ENCODE data around the gene POLR3C.

Gene POLR3C

DNA sequence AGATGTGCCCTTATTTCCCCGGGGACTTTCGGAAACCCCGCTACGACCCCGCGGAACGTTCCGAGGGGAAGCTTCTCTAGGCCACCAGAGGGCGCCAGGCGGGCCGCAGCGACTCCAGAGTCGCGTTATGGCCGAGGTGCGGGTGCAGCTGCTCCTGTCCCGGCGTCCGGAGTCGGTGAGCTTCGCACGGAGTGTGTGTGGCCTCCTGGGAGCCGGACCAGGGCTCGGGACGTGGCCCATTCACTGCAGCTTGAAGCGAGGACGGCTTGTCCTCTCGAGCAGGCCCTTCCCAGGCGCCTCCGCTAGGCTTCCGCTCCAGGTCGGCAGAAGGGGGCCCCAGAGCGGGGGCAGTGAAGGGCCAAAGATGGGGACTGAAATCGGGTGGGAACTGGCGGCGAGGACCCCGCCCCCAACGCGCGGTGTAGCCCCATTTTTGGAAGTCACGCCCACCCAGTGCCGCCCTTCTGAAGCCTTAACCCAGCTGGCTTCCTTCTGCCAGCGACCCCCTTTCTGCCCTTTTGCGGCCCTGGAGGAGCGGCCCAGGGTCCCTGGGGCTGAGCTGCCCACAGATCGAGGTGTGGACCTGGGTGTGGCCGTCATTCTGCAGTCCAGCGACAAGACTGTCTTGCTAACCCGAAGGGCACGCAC, 21.6 kb downstream of the POLR3C start, which contains the start of gene NUDT17:
TSS of gene NUDT17 (plus strand) at position 117 of the 648 bp plus-strand sequence. CDS start at position 128, 11 bp downstream.
- TF ChIP-seq, protein P1, sequence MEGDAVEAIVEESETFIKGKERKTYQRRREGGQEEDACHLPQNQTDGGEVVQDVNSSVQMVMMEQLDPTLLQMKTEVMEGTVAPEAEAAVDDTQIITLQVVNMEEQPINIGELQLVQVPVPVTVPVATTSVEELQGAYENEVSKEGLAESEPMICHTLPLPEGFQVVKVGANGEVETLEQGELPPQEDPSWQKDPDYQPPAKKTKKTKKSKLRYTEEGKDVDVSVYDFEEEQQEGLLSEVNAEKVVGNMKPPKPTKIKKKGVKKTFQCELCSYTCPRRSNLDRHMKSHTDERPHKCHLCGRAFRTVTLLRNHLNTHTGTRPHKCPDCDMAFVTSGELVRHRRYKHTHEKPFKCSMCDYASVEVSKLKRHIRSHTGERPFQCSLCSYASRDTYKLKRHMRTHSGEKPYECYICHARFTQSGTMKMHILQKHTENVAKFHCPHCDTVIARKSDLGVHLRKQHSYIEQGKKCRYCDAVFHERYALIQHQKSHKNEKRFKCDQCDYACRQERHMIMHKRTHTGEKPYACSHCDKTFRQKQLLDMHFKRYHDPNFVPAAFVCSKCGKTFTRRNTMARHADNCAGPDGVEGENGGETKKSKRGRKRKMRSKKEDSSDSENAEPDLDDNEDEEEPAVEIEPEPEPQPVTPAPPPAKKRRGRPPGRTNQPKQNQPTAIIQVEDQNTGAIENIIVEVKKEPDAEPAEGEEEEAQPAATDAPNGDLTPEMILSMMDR (conservative IDR thresholded peaks at IDR 0.05; ENCODE audit: control insufficient read depth, insufficient read depth, low read depth, low read length), result peak; percentile 78
- DNase-seq (ENCODE audit: low read depth), result peak; percentile 70
- H3K4me3 ChIP-seq (ENCODE audit: control insufficient read depth, low read depth, low read length), result peak within 1 kb of the TSS; percentile 59

- DNase-seq (ENCODE audit: low read depth), result peak; percentile 41
- TF ChIP-seq, protein P1 (conservative IDR thresholded peaks at IDR 0.05; ENCODE audit: control insufficient read depth, insufficient read depth, low read depth, low read length), result peak; percentile 72
- H3K4me3 ChIP-seq (ENCODE audit: control insufficient read depth, low read depth, low read length), result peak overlapping the region; percentile 59
Observed at GRCh38 chr1:145846201-145846612, 22.2 kb downstream of the POLR3C start.

DNA sequence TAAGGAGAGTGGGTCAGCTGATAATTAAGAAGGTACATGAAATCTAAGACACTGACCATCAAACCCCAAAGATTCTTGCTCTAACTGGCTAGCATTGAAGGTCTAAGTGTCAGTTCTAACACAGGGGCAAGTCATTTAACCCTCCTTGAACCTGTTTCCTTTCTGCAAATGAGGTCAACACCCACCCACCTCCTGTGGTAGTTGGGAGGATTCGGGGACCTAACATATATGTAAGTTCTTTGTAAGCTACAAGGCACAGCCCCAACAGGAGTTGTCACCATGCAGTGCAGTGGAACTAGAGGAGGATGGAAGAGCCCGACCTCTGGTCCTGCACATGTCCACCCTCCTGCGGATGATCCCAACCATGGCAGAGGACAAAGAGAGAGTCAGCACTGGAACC, 23.8 kb downstream of the POLR3C start:
- no peak overlapping the region for H3K4me3 ChIP-seq (ENCODE audit: control insufficient read depth, low read depth, low read length)
- TF ChIP-seq, protein P1 (conservative IDR thresholded peaks at IDR 0.05; ENCODE audit: control insufficient read depth, insufficient read depth, low read depth, low read length), result no peak
- DNase-seq (ENCODE audit: low read depth), result no peak

- H3K4me3 ChIP-seq (ENCODE audit: control insufficient read depth, low read depth, low read length), result no peak overlapping the region
- peak; percentile 55 for DNase-seq (ENCODE audit: low read depth)
- TF ChIP-seq, protein P1 (conservative IDR thresholded peaks at IDR 0.05; ENCODE audit: control insufficient read depth, insufficient read depth, low read depth, low read length), result peak; percentile 46
Observed at GRCh38 chr1:145849356-145850160, 25.6 kb downstream of the POLR3C start.

GRCh38 chr1:145855426-145855948, 31.5 kb downstream of the POLR3C start:
- no peak overlapping the region for H3K4me3 ChIP-seq (ENCODE audit: control insufficient read depth, low read depth, low read length)
- no peak for DNase-seq (ENCODE audit: low read depth)
- TF ChIP-seq, protein P1 (conservative IDR thresholded peaks at IDR 0.05; ENCODE audit: control insufficient read depth, insufficient read depth, low read depth, low read length), result peak; percentile 26

DNA sequence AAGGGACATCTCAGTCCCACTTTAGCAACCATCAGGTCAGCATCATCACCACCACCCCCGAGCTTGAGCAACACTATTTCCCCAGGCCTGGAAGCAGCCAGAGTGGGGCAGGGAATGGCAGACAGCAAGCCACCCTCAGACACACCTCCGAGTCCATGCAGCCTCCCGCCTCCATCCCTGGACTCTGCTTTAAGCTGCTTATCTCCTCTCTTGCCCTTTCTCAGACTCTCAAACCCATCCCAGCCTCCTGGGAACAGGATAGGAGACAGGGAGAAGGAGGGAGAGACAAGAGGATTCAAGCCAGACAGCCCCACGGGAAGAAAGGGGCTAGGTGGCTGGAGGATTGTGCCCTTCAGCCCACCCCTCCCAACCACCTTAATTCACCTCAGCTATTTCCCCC, 33.2 kb downstream of the POLR3C start:
- TF ChIP-seq, protein P1 (conservative IDR thresholded peaks at IDR 0.05; ENCODE audit: control insufficient read depth, insufficient read depth, low read depth, low read length), result no peak
- no peak for DNase-seq (ENCODE audit: low read depth)
- H3K4me3 ChIP-seq (ENCODE audit: control insufficient read depth, low read depth, low read length), result no peak overlapping the region

Data from fibroblast of mammary gland (primary cell).